HL-60/S4 (cell line): Measurements from ENCODE around the gene KIAA0232.

Experiments
- in situ Hi-C: fragments of 300-500 bp; cut with MboI; formaldehyde crosslinking; loops from 2 replicates; pipeline ENCODE4 v1.14.3; 2022; ENCODE audit warnings: low sequenced_read_pairs

Gene KIAA0232

DNA sequence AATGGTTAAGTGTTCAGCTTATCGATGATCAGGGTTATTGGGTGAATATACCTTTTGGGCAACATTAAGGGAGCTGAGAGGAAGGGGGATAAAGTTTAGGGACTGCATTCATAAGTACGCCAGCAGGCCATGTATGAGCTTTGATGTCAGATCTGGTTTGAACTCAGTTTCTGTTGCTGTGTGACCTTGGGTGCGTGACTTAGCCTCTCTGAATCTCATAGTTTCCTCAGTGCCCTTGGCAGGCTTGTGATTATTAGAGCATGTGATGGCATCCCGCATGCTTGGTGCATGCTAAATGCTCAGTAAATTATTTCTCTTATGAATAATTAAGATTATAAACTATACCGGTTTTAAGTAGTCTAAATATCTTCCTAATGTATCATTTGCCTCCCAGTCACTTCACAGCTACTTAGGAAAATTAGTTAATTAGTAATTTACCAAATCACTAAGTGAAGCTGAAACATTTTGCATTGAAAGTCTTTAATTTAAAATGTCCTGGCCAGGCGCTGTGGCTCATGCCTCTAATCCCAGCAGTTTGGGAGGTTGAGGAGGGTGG is 130.9 kb downstream of the KIAA0232 start:
- in situ Hi-C loops: no loop called here

DNA sequence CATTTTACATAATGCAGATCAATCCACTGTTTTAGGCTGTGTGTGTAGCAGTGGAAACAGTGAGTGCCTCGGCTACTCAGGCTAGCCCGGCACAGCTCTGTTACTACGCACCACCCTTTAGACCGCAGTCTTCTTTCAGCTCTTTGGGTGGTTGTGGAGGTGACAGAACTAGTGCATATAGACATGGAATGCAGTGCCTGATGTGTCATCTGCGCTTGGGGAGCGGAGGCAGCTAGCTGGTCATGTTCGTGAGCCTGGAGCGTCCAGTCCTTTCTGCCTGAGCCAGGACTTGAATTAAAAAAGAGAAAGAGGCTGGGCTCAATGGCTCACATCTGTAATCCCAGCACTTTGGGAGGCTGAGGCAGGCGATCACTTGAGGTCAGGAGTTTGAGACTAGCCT is 131.9 kb downstream of the KIAA0232 start:
- in situ Hi-C loops: no loop called here

DNA sequence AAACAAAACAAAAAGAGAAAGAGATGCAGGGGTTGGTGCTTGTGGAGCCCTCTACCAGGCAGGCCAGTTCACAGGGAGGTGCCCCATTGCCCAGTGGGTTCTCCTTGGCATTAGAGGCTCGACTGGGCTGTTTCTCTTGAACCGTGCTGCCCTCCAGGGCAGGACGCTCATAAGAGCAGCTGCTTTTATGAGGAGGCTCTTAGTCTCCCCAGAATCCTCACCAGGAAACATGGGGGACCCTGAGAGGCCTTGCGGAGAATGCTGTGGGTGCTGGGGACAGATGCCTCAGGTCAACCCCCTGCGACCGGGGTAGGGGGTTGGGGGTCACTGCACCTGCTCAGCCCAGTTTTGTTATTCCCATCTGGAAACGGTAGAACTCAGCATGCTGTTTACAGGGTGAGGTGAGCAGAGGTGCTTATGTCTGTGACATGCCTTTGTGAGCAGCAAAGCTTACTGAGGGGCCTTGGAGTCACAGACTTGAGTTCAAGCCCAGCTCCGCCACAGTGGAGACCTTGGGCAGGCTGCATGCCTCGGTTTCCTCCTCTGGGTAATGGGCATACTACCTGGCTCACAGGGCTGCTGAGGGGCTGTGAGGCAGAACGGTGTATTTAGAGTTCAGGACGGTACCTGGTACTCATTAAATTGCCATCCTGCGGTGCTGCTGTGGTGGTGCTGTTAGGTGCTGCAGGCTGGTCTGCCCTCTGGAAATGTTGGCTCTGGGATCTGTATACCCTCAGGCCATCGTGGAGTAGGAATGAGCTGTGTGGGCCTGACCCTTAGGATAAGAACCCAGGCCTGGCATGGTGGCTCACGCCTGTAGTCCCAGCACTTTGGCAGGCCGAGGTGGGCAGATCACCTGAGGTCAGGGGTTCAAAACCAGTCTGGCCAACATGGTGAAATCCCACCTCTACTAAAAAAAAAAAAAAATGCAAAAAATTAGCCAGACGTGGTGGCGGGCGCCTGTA is 132.8 kb downstream of the KIAA0232 start:
- in situ Hi-C loops: no loop called here

DNA sequence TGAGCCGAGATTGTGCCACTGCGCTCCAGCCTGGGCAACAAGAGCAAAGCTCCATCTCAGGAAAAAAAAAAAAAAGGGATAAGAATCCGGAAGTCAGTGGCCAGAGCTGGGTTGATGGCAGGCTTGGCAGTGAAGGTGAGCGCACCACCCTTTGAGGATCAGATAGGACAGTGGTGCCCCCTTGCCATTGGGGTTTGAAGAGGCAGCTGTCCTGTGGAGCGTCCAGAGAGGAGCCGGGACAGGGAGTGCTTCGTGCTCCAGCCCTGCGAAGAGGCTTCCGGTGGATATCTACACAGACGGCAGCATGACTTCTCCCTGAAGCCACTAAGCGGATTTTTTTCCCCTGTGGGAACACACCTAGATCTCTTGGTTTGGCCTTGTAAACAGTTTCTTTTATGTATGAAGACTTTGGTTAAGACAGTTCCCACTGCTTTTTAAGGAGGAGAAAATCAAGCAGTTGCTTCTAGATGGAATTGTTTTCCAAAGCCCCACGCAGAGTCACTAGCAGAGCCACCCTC is 133.6 kb downstream of the KIAA0232 start:
- in situ Hi-C loops: no loop called here

DNA sequence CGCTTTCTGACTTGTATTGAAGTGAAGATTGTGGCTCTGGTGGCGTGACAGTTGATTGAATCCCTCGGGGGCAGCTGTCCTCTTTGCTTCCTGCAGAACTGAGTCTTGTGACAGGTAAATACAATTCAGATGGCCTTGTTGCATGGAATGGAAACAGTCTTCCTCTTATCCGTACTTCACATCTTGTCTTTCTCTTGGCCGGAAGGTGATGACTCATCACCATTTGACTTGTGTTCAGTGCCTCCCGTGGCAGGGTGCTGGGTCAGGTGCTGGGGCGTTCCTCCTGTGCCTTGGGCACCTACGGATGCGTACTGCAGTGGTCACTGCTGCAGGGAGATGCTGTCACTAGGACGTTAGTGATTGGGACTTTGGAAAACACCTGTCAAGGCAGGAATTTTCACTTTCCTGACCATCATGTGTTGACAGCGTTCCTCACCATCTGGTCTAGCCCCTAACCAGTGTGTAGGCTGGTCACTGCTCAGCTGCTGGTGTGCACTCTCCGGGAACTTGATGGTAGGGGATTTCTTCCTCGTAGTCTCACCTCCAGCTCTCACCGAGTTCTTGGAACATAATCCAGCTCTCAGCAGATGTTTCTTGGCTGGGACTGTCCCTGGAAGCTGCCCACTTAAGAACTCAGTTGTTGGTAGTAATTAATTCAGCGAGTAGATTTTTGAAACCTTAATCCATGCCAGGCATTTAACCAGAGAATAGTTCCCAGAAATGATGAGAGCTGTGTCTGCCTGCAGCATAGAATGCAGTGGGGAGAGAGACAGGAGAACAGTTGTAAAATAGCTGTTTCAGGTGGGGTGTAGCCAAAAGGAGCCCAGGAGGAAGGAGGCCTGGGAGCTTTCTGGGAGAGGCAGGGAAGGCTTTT is 134.3 kb downstream of the KIAA0232 start:
- in situ Hi-C loops: no loop called here

DNA sequence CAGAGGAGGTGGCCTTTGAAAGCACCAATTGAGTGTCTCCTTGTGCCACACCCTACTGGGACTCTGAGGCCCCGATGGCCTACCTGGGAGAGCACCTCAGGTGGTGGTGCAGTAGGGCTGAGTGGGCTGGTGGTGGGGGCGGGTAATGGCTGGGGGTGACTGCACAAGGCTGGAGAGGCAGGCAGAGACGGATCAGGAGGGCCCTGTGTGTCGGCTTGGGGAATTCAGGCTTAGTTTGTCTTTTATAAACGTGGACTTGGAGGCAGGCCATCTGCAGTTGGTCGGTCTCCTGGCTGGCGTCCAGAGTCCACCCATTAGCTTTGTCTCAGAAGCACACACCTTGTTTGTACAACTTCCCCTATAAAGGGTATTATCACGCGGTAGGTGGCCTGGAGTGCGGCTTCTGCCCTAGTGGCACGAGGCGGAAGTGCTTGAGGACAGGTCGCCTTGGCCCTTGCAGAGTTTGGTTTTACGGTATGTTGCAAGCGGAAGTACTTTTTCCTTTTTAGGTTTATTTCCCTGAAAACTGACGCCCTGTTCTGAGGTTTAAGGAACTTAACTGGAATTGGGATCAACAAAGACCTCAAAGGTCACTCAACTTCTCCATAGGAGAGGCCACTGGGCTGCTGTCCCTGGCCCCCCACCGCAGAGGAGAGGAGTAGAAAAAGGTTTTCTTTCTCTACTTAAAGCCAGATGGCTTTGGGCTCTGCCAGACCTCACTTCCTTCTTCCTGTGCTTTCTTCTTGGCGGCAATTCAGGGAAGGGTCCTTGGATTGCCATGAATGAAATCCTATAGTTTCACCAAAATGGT is 135.1 kb downstream of the KIAA0232 start:
- in situ Hi-C loops: no loop called here

DNA sequence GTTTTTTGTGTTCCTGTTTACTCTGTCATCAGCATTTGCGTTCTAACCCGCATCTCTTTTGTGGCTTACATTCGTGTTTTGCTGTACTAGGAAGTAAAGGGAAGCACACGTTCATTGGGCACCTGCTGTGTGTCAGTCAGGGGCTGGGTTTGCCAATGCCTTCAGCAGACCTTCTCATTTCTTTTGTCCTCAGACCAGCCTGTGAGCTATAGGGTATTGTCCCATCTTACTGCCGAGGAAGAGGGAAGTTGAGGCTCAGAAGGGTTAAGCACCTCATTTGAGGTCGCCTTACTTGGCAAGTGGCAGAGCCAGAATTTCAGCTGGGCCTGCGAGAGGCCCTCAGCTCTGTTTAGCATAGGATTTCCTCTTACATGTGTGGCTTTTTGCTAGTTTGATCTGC is 135.8 kb downstream of the KIAA0232 start:
- in situ Hi-C loops: no loop called here

DNA sequence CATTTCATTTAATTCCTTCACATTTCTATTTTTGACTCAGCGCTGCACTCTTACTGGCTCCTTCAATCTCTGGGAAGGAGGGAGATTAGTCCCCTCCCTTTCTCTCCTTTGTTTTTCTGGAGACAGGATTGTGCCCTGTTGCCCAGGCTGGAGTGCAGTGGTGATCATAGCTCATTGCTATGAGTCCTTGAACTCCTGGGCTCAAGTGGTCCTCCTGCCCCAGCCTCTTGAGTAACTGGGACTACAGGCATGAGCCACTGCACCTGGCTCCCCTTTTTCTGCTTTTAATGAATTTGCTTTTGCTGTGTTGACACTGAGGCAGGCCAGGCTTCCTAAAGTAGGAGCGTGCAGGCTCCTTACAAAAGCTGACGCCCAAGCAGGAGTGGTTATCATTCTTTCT is 137.6 kb downstream of the KIAA0232 start:
- in situ Hi-C loops: no loop called here

DNA sequence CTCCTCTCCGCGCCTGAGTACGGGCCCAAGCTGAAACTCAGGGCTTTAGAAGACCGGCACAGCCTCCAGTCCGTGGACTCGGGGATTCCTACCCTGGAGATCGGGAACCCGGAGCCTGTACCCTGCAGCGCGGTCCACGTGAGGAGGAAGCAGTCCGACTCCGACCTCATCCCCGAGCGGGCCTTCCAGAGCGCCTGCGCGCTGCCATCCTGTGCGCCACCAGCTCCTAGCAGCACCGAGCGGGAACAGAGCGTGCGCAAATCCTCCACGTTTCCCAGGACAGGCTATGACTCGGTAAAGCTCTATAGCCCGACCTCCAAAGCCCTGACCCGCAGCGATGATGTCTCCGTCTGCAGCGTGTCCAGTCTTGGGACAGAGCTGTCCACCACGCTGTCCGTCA is 141.0 kb downstream of the KIAA0232 start:
- in situ Hi-C loops: no loop called here

DNA sequence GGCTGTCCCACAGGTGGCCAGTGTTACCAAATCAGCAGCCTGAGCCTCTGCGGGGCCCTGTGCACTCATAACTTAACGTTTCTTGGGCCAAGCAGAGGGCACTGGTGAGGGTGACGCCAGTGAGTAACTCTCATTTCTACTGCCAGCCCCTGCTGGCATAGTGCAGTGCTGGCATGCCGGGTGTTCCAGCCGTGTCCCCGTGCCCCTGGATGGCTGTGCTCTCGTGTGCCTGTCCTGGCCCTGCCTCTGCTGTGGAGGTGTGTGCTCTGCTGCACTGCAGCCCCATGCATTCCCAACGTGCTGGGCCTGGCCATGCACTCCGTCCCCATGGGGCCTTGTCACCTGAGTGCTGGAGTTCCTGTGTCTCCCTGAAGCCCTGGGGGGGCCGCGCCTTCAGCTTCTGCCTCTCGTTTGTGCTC is 141.8 kb downstream of the KIAA0232 start:
- in situ Hi-C loops: no loop called here

DNA sequence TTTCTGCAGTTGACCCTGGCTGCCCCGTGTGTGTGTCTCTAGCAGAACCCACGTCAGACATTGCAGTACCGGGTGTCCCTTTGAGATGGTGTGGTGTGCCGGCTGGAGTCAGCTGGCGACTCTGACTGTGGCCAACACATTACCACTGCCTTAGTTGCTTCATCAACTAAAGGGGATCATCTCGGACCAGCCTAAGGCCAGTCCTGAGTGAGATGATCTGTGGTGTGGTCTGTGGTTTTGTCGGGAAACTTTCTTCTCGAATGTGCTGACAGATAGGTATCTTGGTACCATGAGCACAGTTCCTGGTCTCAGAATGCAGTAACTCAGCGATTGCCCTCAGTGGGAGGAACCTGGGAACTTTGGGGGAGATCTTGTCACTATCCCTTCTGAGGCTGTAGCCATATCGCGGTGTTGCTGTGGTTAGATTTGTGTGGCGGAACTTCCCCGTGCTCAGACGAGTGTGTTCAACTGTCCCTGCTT is 142.9 kb downstream of the KIAA0232 start:
- in situ Hi-C loops: no loop called here

DNA sequence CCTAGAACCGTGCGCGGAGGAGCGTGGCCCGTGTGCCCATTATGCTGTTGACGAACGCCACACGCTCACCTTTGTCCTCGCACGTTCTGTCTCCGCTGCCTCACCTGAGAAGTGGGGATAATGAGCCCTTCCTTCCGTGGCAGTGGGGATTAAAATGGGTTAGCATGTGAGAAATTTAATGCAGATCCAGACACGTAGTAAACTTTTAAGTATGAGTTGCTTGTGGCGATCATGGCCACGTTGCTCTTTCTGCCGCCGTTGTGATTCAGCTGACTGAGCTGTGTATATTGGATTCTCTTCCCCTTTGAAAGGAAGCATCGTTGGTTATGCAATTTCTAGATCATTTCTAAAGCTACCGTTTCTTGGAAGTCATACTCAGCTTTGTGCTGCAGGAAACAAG is 143.6 kb downstream of the KIAA0232 start:
- in situ Hi-C loops: no loop called here

DNA sequence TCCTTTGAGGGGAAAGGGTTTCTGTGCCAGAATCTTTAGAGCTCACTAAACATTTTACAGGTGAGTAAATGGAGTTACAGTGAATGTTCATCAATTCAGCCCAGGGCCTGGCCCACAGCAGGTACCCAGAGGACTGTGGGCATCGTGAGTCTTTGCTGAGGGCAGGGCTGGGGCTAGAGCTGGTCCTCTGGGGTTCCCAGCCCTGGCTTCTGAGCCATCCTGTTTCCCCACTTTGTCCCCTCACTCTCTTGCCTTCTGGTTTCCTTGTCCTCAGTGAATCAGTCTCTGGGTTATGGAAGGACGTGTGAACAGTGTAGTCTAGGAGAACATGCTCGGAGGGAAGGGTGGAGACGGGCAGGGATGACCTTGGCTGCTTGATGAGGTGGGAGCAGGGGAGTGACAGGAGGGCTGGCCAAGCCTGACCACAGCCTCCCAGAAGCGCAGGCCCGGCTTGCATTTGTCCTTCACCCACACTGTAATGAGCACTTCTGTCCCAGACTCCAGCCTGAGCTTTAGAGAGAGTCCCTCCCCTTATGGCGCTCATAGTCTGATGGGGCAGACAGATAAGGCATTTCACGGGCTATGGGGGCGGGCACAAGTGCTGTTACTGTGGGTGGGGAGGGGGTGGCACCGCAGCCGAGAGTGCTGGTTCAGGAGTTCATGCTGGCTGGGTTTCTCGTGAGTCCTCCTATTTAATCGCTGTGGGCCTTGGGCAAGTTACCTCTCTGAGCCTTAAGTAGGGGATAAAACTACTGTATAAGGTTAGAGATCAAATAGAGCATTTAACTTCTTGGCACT is 144.4 kb downstream of the KIAA0232 start:
- in situ Hi-C loops: no loop called here

DNA sequence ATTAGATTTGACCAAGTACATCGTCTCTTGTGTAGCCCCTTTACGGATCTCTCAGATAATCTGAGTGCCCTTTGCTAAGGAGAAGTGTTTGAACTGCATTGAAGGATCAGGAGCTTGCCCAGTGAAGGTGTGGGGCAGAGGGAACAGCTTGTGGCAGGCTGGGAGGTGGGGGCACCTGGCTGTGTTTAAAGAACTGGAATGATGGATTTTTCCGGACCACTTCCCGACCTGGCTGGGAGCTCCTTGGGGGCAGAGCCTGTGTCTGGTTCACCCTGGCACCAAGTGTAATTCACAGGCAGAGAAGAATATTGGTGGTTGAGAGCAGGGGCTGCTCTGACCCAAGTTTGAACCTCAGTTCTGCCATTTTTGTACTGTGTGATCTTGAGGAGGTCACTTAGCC is 145.6 kb downstream of the KIAA0232 start:
- in situ Hi-C loops: no loop called here

DNA sequence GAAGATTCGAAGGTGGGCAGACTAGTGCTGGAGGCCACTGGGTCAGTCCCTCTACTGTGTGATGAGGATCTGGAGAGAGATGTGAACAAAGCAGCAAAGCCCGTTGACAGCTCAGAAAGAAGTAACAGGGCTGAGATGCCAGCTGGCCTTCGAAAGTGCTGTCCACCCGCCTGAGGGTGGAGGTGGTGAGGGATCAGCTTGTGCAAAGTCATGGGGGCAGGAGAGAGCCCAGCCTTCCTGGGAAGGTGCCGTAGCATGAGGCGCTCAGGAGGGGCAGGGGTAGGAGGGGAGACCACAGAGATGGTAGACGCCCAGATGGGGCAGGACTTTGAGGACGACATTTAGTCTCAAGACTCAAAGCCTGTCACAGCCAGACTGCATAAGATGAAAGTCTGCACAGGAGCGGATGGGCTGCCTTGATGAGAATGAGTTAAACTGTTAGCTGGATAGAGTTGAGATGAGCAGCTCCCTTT is 146.8 kb downstream of the KIAA0232 start:
- in situ Hi-C loops: no loop called here

DNA sequence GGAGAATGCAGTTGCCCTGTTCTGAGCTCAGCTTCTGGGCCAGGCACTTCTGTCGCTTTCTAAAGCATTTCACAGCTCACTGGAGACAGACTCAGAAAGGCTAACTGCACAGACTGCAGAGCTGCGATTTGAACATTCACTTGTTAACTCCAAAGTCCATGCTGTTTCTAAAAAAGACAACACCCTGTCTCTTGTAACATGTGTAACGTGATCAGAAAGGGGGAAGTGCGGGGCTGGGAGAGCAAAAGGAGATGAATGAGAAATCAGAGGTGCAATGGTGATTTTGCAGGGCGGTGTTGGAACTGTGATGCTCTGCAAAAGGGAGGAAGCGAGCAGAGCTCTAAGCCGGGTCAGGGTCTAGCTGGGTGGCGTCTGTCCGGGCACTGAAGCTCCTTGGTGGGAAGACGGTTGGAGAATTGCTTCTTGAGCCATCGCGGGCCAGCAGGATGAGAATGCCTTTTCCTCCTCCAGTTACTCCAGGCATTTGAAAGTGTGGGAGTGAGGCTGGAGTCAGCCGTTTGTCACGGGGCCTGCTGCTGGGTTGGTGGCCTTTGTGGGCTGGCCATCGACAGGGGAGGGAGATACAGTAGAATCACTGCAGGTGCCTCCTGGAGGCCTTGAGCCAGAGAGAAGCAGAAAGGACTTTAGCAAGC is 147.4 kb downstream of the KIAA0232 start:
- in situ Hi-C loops: no loop called here

DNA sequence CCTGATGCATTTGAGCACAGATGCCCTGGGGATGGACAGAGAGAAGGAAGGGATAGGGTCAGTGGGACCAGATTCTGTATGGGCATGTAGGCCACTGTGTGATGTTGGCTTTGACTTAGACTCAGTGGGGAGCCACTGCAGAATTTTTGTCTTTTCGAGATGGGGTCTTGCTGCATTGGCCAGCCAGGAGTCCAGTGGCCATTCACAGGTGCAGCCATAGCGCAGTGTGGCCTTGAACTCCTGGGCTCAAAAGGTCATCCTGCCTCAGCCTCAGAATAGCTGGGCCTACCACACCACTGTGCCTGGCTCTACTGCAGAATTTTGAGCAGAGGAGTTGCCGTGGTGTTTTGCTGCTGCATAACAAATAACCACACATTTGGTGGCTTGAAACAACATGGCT is 149.9 kb downstream of the KIAA0232 start:
- in situ Hi-C loops: no loop called here

DNA sequence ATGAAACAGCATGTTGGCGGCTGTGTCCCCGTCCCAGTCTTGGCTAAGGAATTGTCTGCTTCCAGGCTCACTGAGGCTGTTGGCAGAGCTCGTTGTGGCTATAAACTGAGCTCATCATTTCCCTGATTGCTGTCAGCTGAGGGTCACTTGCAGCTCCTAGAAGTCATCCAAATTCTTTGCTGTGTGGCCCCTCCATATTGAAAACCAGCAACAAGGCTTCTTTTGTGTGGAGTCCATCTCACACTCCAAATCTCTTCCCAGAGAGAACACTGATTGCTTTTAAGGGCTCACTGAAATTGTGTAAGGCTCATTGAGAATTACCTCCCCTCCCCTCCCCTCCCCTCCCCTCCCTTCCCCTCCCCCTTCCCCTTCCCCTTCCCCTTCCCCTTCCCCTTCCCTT is 150.4 kb downstream of the KIAA0232 start:
- in situ Hi-C loops: no loop called here
